ENCODE measurements around the gene LMBR1. TPM values are rescaled to one million over a fixed set of nuclear protein-coding genes. Genes with fewer than 3 reads are reported as not detected.

The LMBR1 gene
- total RNA-seq, 1 donor from 2014 or later = 69.1 TPM

DNA sequence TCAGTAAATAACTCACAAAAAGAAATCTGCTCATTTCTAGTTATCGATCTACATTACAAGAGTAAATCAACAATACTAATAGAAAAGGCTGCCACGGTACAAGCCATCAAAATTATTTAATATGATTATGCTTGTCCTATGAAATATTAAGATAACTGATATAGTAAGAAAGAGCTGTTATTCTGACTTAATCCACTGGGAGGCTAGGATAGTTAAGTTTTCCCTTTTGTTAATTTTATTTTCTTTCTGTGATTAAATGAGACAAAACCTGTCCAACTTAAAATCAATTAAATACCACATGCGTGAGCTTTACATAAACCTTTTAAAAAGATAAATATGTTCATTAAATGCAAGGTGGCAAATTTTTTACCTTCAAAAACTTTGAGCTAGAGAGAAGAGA is 114.8 kb downstream of the LMBR1 start:
- H3K27ac Mint-ChIP-seq = no peak overlapping the region
- no peak overlapping the region for H3K4me3 Mint-ChIP-seq
- H3K9me3 Mint-ChIP-seq = no peaks in the 10 kb centered on the region
- H3K36me3 Mint-ChIP-seq = peaks cover 14% of the 10 kb centered on the region
- TF ChIP-seq, protein P1, sequence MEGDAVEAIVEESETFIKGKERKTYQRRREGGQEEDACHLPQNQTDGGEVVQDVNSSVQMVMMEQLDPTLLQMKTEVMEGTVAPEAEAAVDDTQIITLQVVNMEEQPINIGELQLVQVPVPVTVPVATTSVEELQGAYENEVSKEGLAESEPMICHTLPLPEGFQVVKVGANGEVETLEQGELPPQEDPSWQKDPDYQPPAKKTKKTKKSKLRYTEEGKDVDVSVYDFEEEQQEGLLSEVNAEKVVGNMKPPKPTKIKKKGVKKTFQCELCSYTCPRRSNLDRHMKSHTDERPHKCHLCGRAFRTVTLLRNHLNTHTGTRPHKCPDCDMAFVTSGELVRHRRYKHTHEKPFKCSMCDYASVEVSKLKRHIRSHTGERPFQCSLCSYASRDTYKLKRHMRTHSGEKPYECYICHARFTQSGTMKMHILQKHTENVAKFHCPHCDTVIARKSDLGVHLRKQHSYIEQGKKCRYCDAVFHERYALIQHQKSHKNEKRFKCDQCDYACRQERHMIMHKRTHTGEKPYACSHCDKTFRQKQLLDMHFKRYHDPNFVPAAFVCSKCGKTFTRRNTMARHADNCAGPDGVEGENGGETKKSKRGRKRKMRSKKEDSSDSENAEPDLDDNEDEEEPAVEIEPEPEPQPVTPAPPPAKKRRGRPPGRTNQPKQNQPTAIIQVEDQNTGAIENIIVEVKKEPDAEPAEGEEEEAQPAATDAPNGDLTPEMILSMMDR (conservative IDR thresholded peaks at IDR 0.05) = peak; percentile 57
- DNase-seq (ENCODE audit: extremely low spot score, unreplicated experiment) = no peak
- peaks cover 4% of the 10 kb centered on the region for H3K4me1 Mint-ChIP-seq (ENCODE audit: unreplicated experiment)
- no peaks in the 10 kb centered on the region for H3K27me3 Mint-ChIP-seq

GRCh38 chr7:156777364-156778069 is 115.5 kb downstream of the LMBR1 start:
- no peaks in the 10 kb centered on the region for H3K27me3 Mint-ChIP-seq
- H3K9me3 Mint-ChIP-seq = no peaks in the 10 kb centered on the region
- H3K4me3 Mint-ChIP-seq = no peak overlapping the region
- H3K36me3 Mint-ChIP-seq = peaks cover 14% of the 10 kb centered on the region
- TF ChIP-seq, protein P1 (conservative IDR thresholded peaks at IDR 0.05) = no peak
- DNase-seq (ENCODE audit: extremely low spot score, unreplicated experiment) = no peak
- H3K4me1 Mint-ChIP-seq (ENCODE audit: unreplicated experiment) = peaks cover 4% of the 10 kb centered on the region
- no peak overlapping the region for H3K27ac Mint-ChIP-seq

- Mint-ChIP-seq H3K27me3 (no peaks in the 10 kb centered on the region), H3K4me3 (no peak overlapping the region), H3K4me1 (ENCODE audit: unreplicated experiment) (peaks cover 4% of the 10 kb centered on the region), H3K36me3 (peaks cover 16% of the 10 kb centered on the region), H3K27ac (no peak overlapping the region), H3K9me3 (no peaks in the 10 kb centered on the region)
- TF ChIP-seq, protein P1 (conservative IDR thresholded peaks at IDR 0.05) = no peak
- DNase-seq (ENCODE audit: extremely low spot score, unreplicated experiment) = no peak
Measured at GRCh38 chr7:156776527-156776926, 116.5 kb downstream of the LMBR1 start.

GRCh38 chr7:156773966-156774365 is 119.0 kb downstream of the LMBR1 start:
- Mint-ChIP-seq H3K27ac (no peak overlapping the region), H3K36me3 (peaks cover 19% of the 10 kb centered on the region), H3K27me3 (no peaks in the 10 kb centered on the region), H3K4me1 (ENCODE audit: unreplicated experiment) (peaks cover 11% of the 10 kb centered on the region), H3K4me3 (no peak overlapping the region), H3K9me3 (no peaks in the 10 kb centered on the region)
- TF ChIP-seq, protein P1 (conservative IDR thresholded peaks at IDR 0.05) = no peak
- no peak for DNase-seq (ENCODE audit: extremely low spot score, unreplicated experiment)

DNA sequence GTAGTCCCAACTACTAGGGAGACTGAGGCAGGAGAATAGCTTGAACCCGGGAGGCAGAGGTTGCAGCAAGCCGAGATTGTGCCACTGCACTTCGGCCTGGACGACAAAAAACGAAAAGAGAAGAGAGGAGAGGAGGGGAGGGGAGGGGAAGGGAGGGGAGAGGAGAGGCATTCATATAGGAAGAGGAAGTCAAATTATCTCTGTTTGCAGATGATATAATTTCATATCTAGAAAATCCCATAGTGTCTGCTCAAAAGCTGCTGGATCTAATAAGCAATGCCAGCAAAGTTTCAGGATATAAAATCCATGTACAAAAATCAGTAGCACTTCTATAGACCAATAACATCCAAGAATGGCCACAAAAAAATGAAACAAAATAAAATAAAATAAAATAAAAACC is 120.3 kb downstream of the LMBR1 start:
- no peak overlapping the region for H3K27ac Mint-ChIP-seq
- TF ChIP-seq, protein P1 (conservative IDR thresholded peaks at IDR 0.05) = no peak
- H3K9me3 Mint-ChIP-seq = no peaks in the 10 kb centered on the region
- no peaks in the 10 kb centered on the region for H3K27me3 Mint-ChIP-seq
- H3K36me3 Mint-ChIP-seq = peaks cover 16% of the 10 kb centered on the region
- H3K4me1 Mint-ChIP-seq (ENCODE audit: unreplicated experiment) = peaks cover 7% of the 10 kb centered on the region
- DNase-seq (ENCODE audit: extremely low spot score, unreplicated experiment) = no peak
- H3K4me3 Mint-ChIP-seq = no peak overlapping the region

All from type B pancreatic cell (in vitro differentiated cells).